Liver (tissue), 9 donors: ENCODE measurements around the gene MED12. TPM values are rescaled to one million over a fixed set of nuclear protein-coding genes. Genes with fewer than 3 reads are reported as not detected.

Experiments used
- DNase-seq: peaks from one replicate; pipeline ENCODE4 v3.0.0-alpha.2; 2017; ENCODE audit warnings: low spot score
- H3K27ac ChIP-seq, 2 donors: one replicate each; pipeline ENCODE4 v1.7.0; 2013; ENCODE audit warnings: inconsistent platforms in 2 of 2, low read length in 2 of 2, control low read depth in 1 of 2, low read depth in 1 of 2, mild to moderate bottlenecking in 1 of 2
- H3K27me3 ChIP-seq, 4 donors: one replicate each; pipeline versions ENCODE4 v1.6.1 to v1.7.0; 2013; ENCODE audit warnings: low read length in 3 of 4, inconsistent platforms in 1 of 4, mild to moderate bottlenecking in 1 of 4, moderate library complexity in 1 of 4; ENCODE audit not compliant: control insufficient read depth in 4 of 4, insufficient read depth in 4 of 4
- H3K36me3 ChIP-seq, 4 donors: one replicate each; pipeline versions ENCODE4 v1.6.1 to v1.7.0; 2013; ENCODE audit warnings: low read length in 3 of 4, mild to moderate bottlenecking in 3 of 4, low read depth in 1 of 4, moderate library complexity in 1 of 4; ENCODE audit not compliant: control insufficient read depth in 4 of 4, insufficient read depth in 3 of 4
- H3K4me1 ChIP-seq, 4 donors: one replicate each; pipeline versions ENCODE4 v1.6.1 to v1.7.0; 2013; ENCODE audit warnings: low read length in 3 of 4, mild to moderate bottlenecking in 3 of 4, moderate library complexity in 1 of 4; ENCODE audit not compliant: control insufficient read depth in 4 of 4, insufficient read depth in 4 of 4
- H3K4me3 ChIP-seq, 3 donors: one replicate each; pipeline versions ENCODE4 v1.6.1 to v1.7.0; 2013; ENCODE audit warnings: low read length in 3 of 3, control low read depth in 1 of 3, low read depth in 1 of 3, mild to moderate bottlenecking in 1 of 3
- H3K9ac ChIP-seq, 2 donors: one replicate each; pipeline ENCODE4 v1.7.0; 2013; ENCODE audit warnings: low read length in 2 of 2, mild to moderate bottlenecking in 2 of 2, moderate library complexity in 2 of 2, control low read depth in 1 of 2, low read depth in 1 of 2
- H3K9me3 ChIP-seq, 4 donors: one replicate each; pipeline versions ENCODE4 v1.6.1 to v1.7.0; 2013; ENCODE audit warnings: low read length in 3 of 4; ENCODE audit not compliant: control insufficient read depth in 4 of 4
- EGR1 ChIP-seq, 2 donors: IDR thresholded peaks; 2 replicates each; pipeline ENCODE4 v1.6.1; 2016 to 2018; ENCODE audit warnings: antibody characterized with exemption in 2 of 2, low read depth in 2 of 2
- FOXA1 ChIP-seq: IDR thresholded peaks from 2 replicates; pipeline ENCODE4 v1.6.1; 2016; ENCODE audit warnings: antibody characterized with exemption
- FOXA2 ChIP-seq: IDR thresholded peaks from 2 replicates; pipeline ENCODE4 v1.6.1; 2016; ENCODE audit warnings: antibody characterized with exemption
- GABPA ChIP-seq, 2 donors: IDR thresholded peaks in 1 of 2; conservative IDR thresholded peaks in 1 of 2; 2 replicates each; pipeline ENCODE4 v1.6.1; 2016; ENCODE audit warnings: antibody characterized with exemption in 2 of 2, mild to moderate bottlenecking in 1 of 2, moderate library complexity in 1 of 2
- HNF4A ChIP-seq, 2 donors: conservative IDR thresholded peaks; 2 replicates each; pipeline ENCODE4 v1.6.1; 2016; ENCODE audit warnings: antibody characterized with exemption in 2 of 2, mild to moderate bottlenecking in 2 of 2
- HNF4G ChIP-seq: IDR thresholded peaks from 2 replicates; pipeline ENCODE4 v1.6.1; 2016; ENCODE audit warnings: antibody characterized with exemption
- JUND ChIP-seq, 2 donors: IDR thresholded peaks; 2 replicates each; pipeline ENCODE4 v1.6.1; 2016; ENCODE audit warnings: antibody characterized with exemption in 2 of 2
- NR2F2 ChIP-seq: IDR thresholded peaks from 2 replicates; pipeline ENCODE4 v1.6.1; 2016; ENCODE audit warnings: antibody characterized with exemption
- RAD21 ChIP-seq, 2 donors: IDR thresholded peaks; 2 replicates each; pipeline ENCODE4 v1.6.1; 2016; ENCODE audit warnings: antibody characterized with exemption in 2 of 2, mild to moderate bottlenecking in 2 of 2
- RXRA ChIP-seq, 2 donors: IDR thresholded peaks; 2 replicates each; pipeline ENCODE4 v1.6.1; 2017 to 2018; ENCODE audit warnings: antibody characterized with exemption in 2 of 2, mild to moderate bottlenecking in 1 of 2
- SP1 ChIP-seq: IDR thresholded peaks from 2 replicates; pipeline ENCODE4 v1.6.1; 2018; ENCODE audit warnings: antibody characterized with exemption, mild to moderate bottlenecking
- TAF1 ChIP-seq: conservative IDR thresholded peaks from 2 replicates; pipeline ENCODE4 v1.6.1; 2016; ENCODE audit warnings: antibody characterized with exemption, mild to moderate bottlenecking
- YY1 ChIP-seq: IDR thresholded peaks from 2 replicates; pipeline ENCODE4 v1.6.1; 2016; ENCODE audit warnings: antibody characterized with exemption, mild to moderate bottlenecking
- WGBS: extraction: QIAGEN DNeasy Blood & Tissue Kit; methylation state at CpG from one replicate; pipeline ENCODE4 v1.1.7; 2013; 5-methylcytosine and 5-hydroxymethylcytosine counted together
- polyA plus RNA-seq, 2 donors: library from polyadenylated mRNA; stranded (reverse) in 1 of 2; unstranded in 1 of 2; fragments of 200-250 nt in 1 of 2; fragments of >200 nt in 1 of 2; fragmentation: Nextera tagmentation in 1 of 2; extraction: Ambion mirVana in 1 of 2; gene quantifications; one replicate each; pipeline versions ENCODE4 v1.2.1 to v1.2.3, GENCODE V29; 2013 to 2015
- total RNA-seq, 2 donors: library from RNA; depleted of rRNA; stranded (reverse); fragments of >200 nt; gene quantifications; one replicate each; pipeline ENCODE4 v1.2.3, GENCODE V29; 2014
- TF ChIP-seq, protein P1 (sequence below): fragments of 150-350 bp; IDR thresholded peaks from 2 replicates; pipeline ENCODE4 v1.5.1; 2017; ENCODE audit warnings: improper control_type of control experiment, low read depth, low read length; ENCODE audit not compliant: missing input control
- TF ChIP-seq, protein P2 (sequence below): IDR thresholded peaks from 2 replicates; pipeline ENCODE4 v1.6.1; 2016; ENCODE audit warnings: antibody characterized with exemption, mild to moderate bottlenecking
- TF ChIP-seq, protein P3 (sequence below): IDR thresholded peaks from 2 replicates; pipeline ENCODE4 v1.6.1; 2016; ENCODE audit warnings: antibody characterized with exemption
- TF ChIP-seq, protein P4 (sequence below): IDR thresholded peaks from 2 replicates; pipeline ENCODE4 v1.6.1; 2016; ENCODE audit warnings: antibody characterized with exemption
- TF ChIP-seq, protein P5 (sequence below): IDR thresholded peaks from 2 replicates; pipeline ENCODE4 v1.6.1; 2016; ENCODE audit warnings: antibody characterized with exemption
- donor health status: healthy.
- donor health status: healthy.
- donor health status: healthy.
- donor health status: healthy.
- donor health status: healthy.

The MED12 gene
- total and polyA plus RNA-seq, 4 donors: 3.2 to 25.6 (median 9.3) TPM

DNA sequence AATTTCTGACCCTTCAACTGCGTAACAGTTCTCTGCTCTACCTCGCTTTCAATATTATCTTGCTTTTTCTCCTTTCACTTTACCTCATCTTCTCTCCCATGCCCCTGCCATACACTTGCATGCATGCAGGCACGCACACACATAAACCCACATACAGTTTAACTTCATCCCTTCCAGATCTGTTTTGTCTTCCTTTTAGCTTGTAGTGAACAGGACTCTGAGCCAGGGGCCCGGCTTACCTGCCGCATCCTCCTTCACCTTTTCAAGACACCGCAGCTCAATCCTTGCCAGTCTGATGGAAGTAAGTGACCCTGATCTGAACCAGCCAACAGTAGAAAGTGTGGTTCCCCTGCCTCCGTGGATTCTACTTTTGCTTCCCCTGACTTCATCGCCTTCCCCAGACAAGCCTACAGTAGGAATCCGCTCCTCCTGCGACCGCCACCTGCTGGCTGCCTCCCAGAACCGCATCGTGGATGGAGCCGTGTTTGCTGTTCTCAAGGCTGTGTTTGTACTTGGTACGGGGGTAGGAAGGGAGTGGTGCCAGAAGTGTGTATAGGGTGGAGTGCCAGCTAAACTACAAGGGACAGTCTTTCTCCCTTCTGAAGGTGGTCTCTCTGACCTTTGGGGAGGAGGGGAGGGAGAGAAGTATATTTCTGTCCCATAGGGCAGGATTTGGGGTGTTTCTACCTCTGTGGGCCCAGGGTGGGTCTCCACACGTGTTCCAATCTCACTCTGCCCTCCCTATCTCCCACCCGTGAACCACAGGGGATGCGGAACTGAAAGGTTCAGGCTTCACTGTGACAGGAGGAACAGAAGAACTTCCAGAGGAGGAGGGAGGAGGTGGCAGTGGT, 10.7 kb downstream of the MED12 start:
- peaks cover 5 to 73% (median 29%) of the 10 kb centered on the region in 4 donors for H3K36me3 ChIP-seq
- H3K4me3 ChIP-seq: no peak overlapping the region
- no peak overlapping the region for H3K27ac ChIP-seq
- no peak overlapping the region for H3K9ac ChIP-seq
- WGBS: 37% methylated on average over 18 of the region's 18 CpGs
- no peaks in the 10 kb centered on the region for H3K27me3 ChIP-seq
- DNase-seq: peak; percentile 83
- H3K9me3 ChIP-seq: no peaks in the 10 kb centered on the region
- H3K4me1 ChIP-seq: peaks cover 0 to 7% (median 0%) of the 10 kb centered on the region in 4 donors
- TF ChIP-seq FOXA2 (no peak), RAD21 (IDR thresholded peaks at IDR 0.05) (peak; percentile 78 to 91), HNF4G (no peak), SP1 (no peak), HNF4A (conservative IDR thresholded peaks at IDR 0.05) (no peak), TAF1 (no peak), NR2F2 (no peak)
- TF ChIP-seq, protein P1, sequence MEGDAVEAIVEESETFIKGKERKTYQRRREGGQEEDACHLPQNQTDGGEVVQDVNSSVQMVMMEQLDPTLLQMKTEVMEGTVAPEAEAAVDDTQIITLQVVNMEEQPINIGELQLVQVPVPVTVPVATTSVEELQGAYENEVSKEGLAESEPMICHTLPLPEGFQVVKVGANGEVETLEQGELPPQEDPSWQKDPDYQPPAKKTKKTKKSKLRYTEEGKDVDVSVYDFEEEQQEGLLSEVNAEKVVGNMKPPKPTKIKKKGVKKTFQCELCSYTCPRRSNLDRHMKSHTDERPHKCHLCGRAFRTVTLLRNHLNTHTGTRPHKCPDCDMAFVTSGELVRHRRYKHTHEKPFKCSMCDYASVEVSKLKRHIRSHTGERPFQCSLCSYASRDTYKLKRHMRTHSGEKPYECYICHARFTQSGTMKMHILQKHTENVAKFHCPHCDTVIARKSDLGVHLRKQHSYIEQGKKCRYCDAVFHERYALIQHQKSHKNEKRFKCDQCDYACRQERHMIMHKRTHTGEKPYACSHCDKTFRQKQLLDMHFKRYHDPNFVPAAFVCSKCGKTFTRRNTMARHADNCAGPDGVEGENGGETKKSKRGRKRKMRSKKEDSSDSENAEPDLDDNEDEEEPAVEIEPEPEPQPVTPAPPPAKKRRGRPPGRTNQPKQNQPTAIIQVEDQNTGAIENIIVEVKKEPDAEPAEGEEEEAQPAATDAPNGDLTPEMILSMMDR: peak; percentile 69

DNA sequence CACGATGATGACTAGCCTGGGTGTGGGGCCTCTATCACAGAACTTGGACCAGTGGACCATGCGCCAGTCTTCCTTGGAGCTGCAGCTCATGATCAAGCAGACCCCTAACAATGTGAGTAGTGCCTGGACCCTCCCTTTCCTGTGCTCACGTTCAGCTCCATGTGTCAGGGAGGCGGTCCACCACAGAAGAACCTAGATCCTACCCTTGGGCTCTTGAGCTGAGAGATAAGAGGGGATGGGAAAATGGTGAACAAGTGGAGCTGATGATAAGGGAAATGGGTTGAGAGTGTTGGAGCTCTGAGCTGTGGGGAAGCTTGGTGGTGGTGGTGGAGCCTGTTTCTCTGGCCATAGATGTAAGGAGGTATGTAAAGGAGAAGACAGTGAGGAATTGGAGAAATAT, 13.1 kb downstream of the MED12 start:
- WGBS: 92% methylated on average over 4 of the region's 4 CpGs
- TF ChIP-seq, protein P2, sequence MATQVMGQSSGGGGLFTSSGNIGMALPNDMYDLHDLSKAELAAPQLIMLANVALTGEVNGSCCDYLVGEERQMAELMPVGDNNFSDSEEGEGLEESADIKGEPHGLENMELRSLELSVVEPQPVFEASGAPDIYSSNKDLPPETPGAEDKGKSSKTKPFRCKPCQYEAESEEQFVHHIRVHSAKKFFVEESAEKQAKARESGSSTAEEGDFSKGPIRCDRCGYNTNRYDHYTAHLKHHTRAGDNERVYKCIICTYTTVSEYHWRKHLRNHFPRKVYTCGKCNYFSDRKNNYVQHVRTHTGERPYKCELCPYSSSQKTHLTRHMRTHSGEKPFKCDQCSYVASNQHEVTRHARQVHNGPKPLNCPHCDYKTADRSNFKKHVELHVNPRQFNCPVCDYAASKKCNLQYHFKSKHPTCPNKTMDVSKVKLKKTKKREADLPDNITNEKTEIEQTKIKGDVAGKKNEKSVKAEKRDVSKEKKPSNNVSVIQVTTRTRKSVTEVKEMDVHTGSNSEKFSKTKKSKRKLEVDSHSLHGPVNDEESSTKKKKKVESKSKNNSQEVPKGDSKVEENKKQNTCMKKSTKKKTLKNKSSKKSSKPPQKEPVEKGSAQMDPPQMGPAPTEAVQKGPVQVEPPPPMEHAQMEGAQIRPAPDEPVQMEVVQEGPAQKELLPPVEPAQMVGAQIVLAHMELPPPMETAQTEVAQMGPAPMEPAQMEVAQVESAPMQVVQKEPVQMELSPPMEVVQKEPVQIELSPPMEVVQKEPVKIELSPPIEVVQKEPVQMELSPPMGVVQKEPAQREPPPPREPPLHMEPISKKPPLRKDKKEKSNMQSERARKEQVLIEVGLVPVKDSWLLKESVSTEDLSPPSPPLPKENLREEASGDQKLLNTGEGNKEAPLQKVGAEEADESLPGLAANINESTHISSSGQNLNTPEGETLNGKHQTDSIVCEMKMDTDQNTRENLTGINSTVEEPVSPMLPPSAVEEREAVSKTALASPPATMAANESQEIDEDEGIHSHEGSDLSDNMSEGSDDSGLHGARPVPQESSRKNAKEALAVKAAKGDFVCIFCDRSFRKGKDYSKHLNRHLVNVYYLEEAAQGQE: no peak
- no peak for TF ChIP-seq NR2F2
- no peak for TF ChIP-seq FOXA2
- no peak for TF ChIP-seq SP1
- no peak for TF ChIP-seq HNF4A (conservative IDR thresholded peaks at IDR 0.05)
- no peak for TF ChIP-seq HNF4G
- TF ChIP-seq, protein P3, sequence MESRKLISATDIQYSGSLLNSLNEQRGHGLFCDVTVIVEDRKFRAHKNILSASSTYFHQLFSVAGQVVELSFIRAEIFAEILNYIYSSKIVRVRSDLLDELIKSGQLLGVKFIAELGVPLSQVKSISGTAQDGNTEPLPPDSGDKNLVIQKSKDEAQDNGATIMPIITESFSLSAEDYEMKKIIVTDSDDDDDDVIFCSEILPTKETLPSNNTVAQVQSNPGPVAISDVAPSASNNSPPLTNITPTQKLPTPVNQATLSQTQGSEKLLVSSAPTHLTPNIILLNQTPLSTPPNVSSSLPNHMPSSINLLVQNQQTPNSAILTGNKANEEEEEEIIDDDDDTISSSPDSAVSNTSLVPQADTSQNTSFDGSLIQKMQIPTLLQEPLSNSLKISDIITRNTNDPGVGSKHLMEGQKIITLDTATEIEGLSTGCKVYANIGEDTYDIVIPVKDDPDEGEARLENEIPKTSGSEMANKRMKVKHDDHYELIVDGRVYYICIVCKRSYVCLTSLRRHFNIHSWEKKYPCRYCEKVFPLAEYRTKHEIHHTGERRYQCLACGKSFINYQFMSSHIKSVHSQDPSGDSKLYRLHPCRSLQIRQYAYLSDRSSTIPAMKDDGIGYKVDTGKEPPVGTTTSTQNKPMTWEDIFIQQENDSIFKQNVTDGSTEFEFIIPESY: no peak
- TF ChIP-seq, protein P4, sequence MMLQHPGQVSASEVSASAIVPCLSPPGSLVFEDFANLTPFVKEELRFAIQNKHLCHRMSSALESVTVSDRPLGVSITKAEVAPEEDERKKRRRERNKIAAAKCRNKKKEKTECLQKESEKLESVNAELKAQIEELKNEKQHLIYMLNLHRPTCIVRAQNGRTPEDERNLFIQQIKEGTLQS: no peak
- TF ChIP-seq RXRA (IDR thresholded peaks at IDR 0.05): no peak
- no peak for TF ChIP-seq EGR1 (IDR thresholded peaks at IDR 0.05; ENCODE audit: low read depth in 2 of 2)
- TF ChIP-seq FOXA1: no peak
- TF ChIP-seq JUND (IDR thresholded peaks at IDR 0.05): no peak
- TF ChIP-seq, protein P5, sequence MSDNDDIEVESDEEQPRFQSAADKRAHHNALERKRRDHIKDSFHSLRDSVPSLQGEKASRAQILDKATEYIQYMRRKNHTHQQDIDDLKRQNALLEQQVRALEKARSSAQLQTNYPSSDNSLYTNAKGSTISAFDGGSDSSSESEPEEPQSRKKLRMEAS: no peak
- TF ChIP-seq, protein P1: no peak
- no peak for TF ChIP-seq RAD21 (IDR thresholded peaks at IDR 0.05)
- no peak for TF ChIP-seq YY1
- no peak for TF ChIP-seq TAF1
- no peak for TF ChIP-seq GABPA (IDR thresholded peaks at IDR 0.05 in 1 of 2, conservative IDR thresholded peaks at IDR 0.05 in 1 of 2)
- Histone ChIP-seq H3K27ac (no peak overlapping the region), H3K9me3 (no peaks in the 10 kb centered on the region), H3K9ac (no peak overlapping the region), H3K36me3 (peaks cover 8 to 71% (median 33%) of the 10 kb centered on the region in 4 donors), H3K4me3 (no peak overlapping the region), H3K27me3 (no peaks in the 10 kb centered on the region), H3K4me1 (peaks cover 0 to 7% (median 0%) of the 10 kb centered on the region in 4 donors)
- DNase-seq: no peak
